ENCODE results near the gene CFAP221. TPM values are rescaled to one million over a fixed set of nuclear protein-coding genes. Genes with fewer than 3 reads are reported as not detected.

The CFAP221 gene
- total RNA-seq, 1 donor = not detected

DNA sequence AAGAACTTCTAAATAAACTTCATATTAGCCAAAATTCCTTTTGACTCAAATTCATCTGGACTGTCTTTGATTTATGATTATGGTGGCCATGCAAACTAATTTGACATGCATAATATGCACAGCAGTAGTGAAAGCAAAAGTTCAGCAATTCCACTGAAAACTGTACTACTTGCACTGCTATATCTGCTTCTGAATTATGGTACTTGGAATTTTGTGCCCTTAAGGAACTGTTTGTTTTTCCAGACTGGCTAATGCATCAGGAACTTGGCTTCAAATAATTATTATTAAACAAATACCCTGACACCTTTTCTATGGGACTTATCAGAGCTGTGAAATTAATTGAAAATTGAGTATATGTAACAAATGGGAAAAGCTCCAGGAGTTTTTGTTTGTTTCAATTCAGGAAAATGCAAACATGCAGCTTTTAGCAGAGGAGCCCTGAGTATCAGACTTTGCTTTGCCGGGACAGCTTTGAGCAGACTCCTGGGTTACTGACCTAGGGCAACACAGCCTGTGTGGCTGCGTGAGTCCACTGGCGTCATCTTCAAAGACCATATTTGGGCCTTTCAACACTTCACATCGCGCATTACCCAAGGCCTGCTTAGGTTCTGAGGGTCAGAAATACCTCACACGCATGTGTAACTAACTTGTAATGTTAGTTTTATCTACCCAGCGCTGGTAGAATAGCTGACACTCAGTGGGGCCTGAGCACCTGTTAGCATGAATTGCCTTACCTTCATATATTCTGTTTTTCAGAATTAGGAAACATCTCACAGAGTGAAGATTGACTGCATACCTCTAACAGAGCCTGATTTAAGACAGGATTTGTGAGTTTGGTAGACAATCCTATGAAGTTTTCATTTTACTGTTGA, 35.4 kb downstream of the CFAP221 start:
- TF ChIP-seq, protein P1, sequence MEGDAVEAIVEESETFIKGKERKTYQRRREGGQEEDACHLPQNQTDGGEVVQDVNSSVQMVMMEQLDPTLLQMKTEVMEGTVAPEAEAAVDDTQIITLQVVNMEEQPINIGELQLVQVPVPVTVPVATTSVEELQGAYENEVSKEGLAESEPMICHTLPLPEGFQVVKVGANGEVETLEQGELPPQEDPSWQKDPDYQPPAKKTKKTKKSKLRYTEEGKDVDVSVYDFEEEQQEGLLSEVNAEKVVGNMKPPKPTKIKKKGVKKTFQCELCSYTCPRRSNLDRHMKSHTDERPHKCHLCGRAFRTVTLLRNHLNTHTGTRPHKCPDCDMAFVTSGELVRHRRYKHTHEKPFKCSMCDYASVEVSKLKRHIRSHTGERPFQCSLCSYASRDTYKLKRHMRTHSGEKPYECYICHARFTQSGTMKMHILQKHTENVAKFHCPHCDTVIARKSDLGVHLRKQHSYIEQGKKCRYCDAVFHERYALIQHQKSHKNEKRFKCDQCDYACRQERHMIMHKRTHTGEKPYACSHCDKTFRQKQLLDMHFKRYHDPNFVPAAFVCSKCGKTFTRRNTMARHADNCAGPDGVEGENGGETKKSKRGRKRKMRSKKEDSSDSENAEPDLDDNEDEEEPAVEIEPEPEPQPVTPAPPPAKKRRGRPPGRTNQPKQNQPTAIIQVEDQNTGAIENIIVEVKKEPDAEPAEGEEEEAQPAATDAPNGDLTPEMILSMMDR (IDR thresholded peaks at IDR 0.05; ENCODE audit: insufficient read depth, low read depth, low read length) = no peak
- peak; percentile 3 for DNase-seq (ENCODE audit: low read depth)

DNA sequence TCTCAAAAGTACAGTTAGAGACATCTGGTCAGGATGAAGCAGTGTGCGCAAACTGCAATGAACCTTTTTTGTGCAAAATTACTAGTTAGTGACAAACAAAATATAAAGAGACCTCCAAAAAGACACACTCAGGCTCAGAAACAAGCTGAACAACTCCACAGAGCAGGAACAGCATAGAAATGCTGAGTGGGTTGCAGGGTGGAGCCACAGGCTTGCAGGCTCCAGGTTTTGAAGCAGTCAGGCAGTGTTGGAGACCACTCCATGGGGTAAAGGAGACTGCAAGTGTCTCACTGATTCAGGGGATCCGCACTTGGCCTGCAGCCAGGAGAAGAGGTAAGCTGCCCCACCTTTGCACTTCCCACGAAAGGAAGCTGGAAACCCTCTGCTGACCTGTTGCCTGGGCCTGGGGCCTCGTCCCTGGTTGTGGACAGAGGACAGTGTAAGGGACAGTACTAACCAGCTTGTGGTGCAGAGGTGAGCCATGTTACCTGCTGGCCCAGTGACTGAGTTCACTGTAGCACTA, 36.4 kb downstream of the CFAP221 start:
- TF ChIP-seq, protein P1 (IDR thresholded peaks at IDR 0.05; ENCODE audit: insufficient read depth, low read depth, low read length) = no peak
- no peak overlapping the region for H3K4me3 ChIP-seq (ENCODE audit: low read depth, low read length)
- DNase-seq (ENCODE audit: low read depth) = no peak

More for the DNA sequence above, 35.4 kb downstream of the CFAP221 start:
- H3K4me3 ChIP-seq (ENCODE audit: low read depth, low read length) = no peak overlapping the region

DNA sequence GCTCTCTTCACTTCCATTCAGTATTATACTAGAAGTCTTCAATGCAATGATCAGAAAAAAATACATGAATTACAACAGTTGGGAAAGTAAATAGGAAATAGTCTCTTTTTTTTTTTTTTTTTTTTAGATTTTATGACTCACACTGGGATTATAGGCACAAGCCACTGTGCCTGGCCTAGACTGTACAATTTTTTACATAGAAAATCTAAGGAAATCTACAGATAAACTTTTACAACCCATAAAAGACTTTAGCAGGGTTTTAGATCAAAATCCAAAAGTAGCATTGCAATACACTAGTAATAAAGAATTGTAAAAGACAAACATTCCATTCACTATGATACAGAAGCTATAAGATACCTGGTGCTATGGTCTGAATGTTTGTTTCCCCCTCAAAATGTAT, 39.0 kb downstream of the CFAP221 start:
- DNase-seq (ENCODE audit: low read depth) = no peak
- TF ChIP-seq, protein P1 (IDR thresholded peaks at IDR 0.05; ENCODE audit: insufficient read depth, low read depth, low read length) = no peak

DNA sequence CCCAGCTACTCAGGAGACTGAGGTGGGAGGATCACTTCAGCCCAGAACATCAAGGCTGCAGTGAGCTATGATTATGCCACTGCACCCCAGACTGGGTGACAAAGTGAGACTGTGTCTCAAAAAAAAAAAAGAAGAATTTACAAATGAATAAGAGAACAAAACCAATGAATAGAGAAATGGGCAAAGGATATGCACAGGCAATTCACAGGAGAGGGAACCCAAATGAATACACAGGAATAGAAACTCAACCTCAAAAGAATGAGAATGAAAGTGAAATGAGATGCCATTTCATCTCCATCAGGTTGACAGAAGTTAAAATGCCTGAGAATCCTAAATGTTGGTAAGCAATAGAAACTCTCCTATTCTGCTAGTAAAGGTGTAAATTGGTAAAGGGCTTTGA, 40.2 kb downstream of the CFAP221 start:
- TF ChIP-seq, protein P1 (IDR thresholded peaks at IDR 0.05; ENCODE audit: insufficient read depth, low read depth, low read length) = no peak
- no peak overlapping the region for H3K4me3 ChIP-seq (ENCODE audit: low read depth, low read length)
- no peak for DNase-seq (ENCODE audit: low read depth)

More for the DNA sequence above, 39.0 kb downstream of the CFAP221 start:
- H3K4me3 ChIP-seq (ENCODE audit: low read depth, low read length) = no peak overlapping the region

DNA sequence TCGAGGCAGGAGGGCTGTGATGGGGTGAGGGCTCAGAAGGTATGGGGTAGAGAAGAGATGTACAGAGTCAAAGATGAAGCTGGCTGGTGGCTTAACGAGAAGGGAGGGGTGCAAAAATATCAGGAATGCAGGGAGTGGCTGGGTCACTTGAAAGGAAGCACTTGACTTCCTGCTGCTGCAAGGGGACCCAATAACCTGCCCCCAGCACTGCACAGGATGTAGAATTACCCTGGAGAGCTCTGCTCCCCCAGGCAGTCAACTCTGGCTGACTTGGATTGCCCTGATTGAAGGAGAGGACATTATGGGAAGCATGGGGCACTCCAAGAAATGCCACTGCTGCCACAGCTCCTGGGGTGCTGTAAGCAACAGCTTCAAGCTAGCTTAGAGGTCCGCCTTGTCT, 41.8 kb downstream of the CFAP221 start:
- TF ChIP-seq, protein P1 (IDR thresholded peaks at IDR 0.05; ENCODE audit: insufficient read depth, low read depth, low read length) = no peak
- no peak overlapping the region for H3K4me3 ChIP-seq (ENCODE audit: low read depth, low read length)
- no peak for DNase-seq (ENCODE audit: low read depth)

DNA sequence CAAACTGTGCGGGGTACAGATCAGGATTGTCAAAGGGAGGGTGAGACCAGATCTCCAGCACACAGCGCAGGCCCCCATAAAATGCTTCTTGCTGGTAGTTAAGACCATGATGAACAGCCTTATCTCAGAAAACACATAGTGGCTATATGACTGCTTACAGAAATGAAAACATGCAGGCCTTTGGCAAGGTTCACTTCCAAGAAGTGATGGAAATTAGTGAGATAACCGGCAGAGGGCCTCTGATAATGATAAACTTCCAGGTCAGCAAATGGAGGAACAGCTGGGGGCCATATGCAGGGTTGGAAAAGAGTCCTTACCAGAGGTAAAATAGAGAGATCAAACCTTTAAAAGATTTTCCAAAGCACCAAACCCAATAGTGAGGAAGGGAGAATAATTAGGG, 46.6 kb downstream of the CFAP221 start:
- H3K4me3 ChIP-seq (ENCODE audit: low read depth, low read length) = no peak overlapping the region
- peak; percentile 1 for DNase-seq (ENCODE audit: low read depth)
- TF ChIP-seq, protein P1 (IDR thresholded peaks at IDR 0.05; ENCODE audit: insufficient read depth, low read depth, low read length) = no peak
